ENCODE data around the gene VSNL1. TPM values are rescaled to one million over a fixed set of nuclear protein-coding genes. Genes with fewer than 3 reads are reported as not detected.

VSNL1 gene
- total RNA-seq, 4 donors from 2014 or later = not detected

GRCh38 chr2:17604050-17604449 lies 63.6 kb downstream of the VSNL1 start:
- no peak for TF ChIP-seq CTCF (IDR thresholded peaks at IDR 0.05; ENCODE audit: low read depth)

GRCh38 chr2:17605696-17606095 lies 65.2 kb downstream of the VSNL1 start:
- no peak for TF ChIP-seq CTCF (IDR thresholded peaks at IDR 0.05; ENCODE audit: low read depth)

GRCh38 chr2:17606851-17607250 lies 66.4 kb downstream of the VSNL1 start:
- no peak for TF ChIP-seq CTCF (IDR thresholded peaks at IDR 0.05; ENCODE audit: low read depth)

- no peak for TF ChIP-seq CTCF (IDR thresholded peaks at IDR 0.05; ENCODE audit: low read depth)
Observed at GRCh38 chr2:17607379-17607778, 66.9 kb downstream of the VSNL1 start.

- TF ChIP-seq CTCF (IDR thresholded peaks at IDR 0.05; ENCODE audit: low read depth) = no peak
Observed at GRCh38 chr2:17608251-17608650, 67.8 kb downstream of the VSNL1 start.

- TF ChIP-seq CTCF (IDR thresholded peaks at IDR 0.05; ENCODE audit: low read depth) = no peak
Observed at GRCh38 chr2:17610521-17610920, 70.0 kb downstream of the VSNL1 start.

- TF ChIP-seq CTCF (IDR thresholded peaks at IDR 0.05; ENCODE audit: low read depth) = no peak
Observed at GRCh38 chr2:17611036-17611435, 70.5 kb downstream of the VSNL1 start.
